ACC112 (cell line): ENCODE results near the gene SCTR.

Experiments
- H2AFZ ChIP-seq: fragments of 200-600 bp; sonication (generic); one replicate; pipeline ENCODE4 v1.6.0; 2017; ENCODE audit warnings: antibody characterized with exemption, low read length; ENCODE audit not compliant: unreplicated experiment
- H3K27ac ChIP-seq: fragments of 200-600 bp; sonication (generic); 2 replicates; pipeline ENCODE4 v1.5.1; 2014; ENCODE audit warnings: low read depth, mild to moderate bottlenecking, antibody characterized with exemption, low read length, moderate library complexity
- H3K27me3 ChIP-seq: fragments of 200-600 bp; sonication (generic); 2 replicates; pipeline ENCODE4 v1.6.1; 2014; ENCODE audit warnings: mild to moderate bottlenecking, antibody characterized with exemption, low read length, moderate library complexity, mixed read lengths; ENCODE audit not compliant: insufficient read depth
- H3K36me3 ChIP-seq: fragments of 200-600 bp; sonication (generic); 2 replicates; pipeline ENCODE4 v1.6.1; 2016; ENCODE audit warnings: mild to moderate bottlenecking, antibody characterized with exemption, low read length, moderate library complexity, mixed read lengths; ENCODE audit not compliant: insufficient read depth
- H3K4me1 ChIP-seq: fragments of 200-600 bp; sonication (generic); one replicate; pipeline ENCODE4 v1.6.1; 2016; ENCODE audit warnings: low read length, mixed read lengths; ENCODE audit not compliant: insufficient read depth, unreplicated experiment, control insufficient read depth
- H3K4me3 ChIP-seq: fragments of 200-600 bp; sonication (generic); 2 replicates; pipeline ENCODE4 v1.5.1; 2014; ENCODE audit warnings: mild to moderate bottlenecking, low read depth, low read length
- H3K79me2 ChIP-seq: fragments of 200-600 bp; sonication (generic); one replicate; pipeline ENCODE4 v1.6.0; 2016; ENCODE audit warnings: low read length; ENCODE audit not compliant: control insufficient read depth, unreplicated experiment, insufficient read depth

The SCTR gene

GRCh38 chr2:119435081-119435952, 89.0 kb downstream of the SCTR start:
- Histone ChIP-seq H3K4me1 (peaks cover 9% of the 10 kb centered on the region), H3K36me3 (no peaks in the 10 kb centered on the region), H3K27ac (no peak overlapping the region), H2AFZ (no peak overlapping the region), H3K79me2 (no peaks in the 10 kb centered on the region), H3K4me3 (no peak overlapping the region), H3K27me3 (peaks cover 3% of the 10 kb centered on the region; the same call in 1 of the 2 replicates)

- Histone ChIP-seq H3K36me3 (no peaks in the 10 kb centered on the region), H2AFZ (no peak overlapping the region), H3K4me3 (no peak overlapping the region), H3K27ac (no peak overlapping the region), H3K4me1 (peaks cover 13% of the 10 kb centered on the region), H3K27me3 (peaks cover 3% of the 10 kb centered on the region; the same call in 1 of the 2 replicates), H3K79me2 (no peaks in the 10 kb centered on the region)
Measured at GRCh38 chr2:119434664-119435063, 89.6 kb downstream of the SCTR start.

GRCh38 chr2:119433636-119434327, 90.5 kb downstream of the SCTR start:
- Histone ChIP-seq H3K4me3 (no peak overlapping the region), H3K79me2 (no peaks in the 10 kb centered on the region), H3K4me1 (peaks cover 13% of the 10 kb centered on the region), H3K27me3 (peaks cover 3% of the 10 kb centered on the region; the same call in 1 of the 2 replicates), H3K27ac (no peak overlapping the region), H2AFZ (no peak overlapping the region), H3K36me3 (no peaks in the 10 kb centered on the region)

- Histone ChIP-seq H3K36me3 (no peaks in the 10 kb centered on the region), H2AFZ (no peak overlapping the region), H3K4me1 (peaks cover 13% of the 10 kb centered on the region), H3K4me3 (no peak overlapping the region), H3K27ac (no peak overlapping the region), H3K79me2 (no peaks in the 10 kb centered on the region), H3K27me3 (no peaks in the 10 kb centered on the region)
Measured at GRCh38 chr2:119432851-119433522, 91.3 kb downstream of the SCTR start.

- peak overlapping the region; percentile 72 for H3K4me3 ChIP-seq
- peaks cover 13% of the 10 kb centered on the region for H3K4me1 ChIP-seq
- no peaks in the 10 kb centered on the region for H3K79me2 ChIP-seq
- H2AFZ ChIP-seq: peak overlapping the region; percentile 47
- no peak overlapping the region for H3K27ac ChIP-seq
- 0 out of 2 replicates have a peak, but pooled peaks cover 5% of the 10 kb centered on the region for H3K27me3 ChIP-seq
- no peaks in the 10 kb centered on the region for H3K36me3 ChIP-seq
Measured at GRCh38 chr2:119431976-119432850, 92.1 kb downstream of the SCTR start.

GRCh38 chr2:119431155-119431975, 92.9 kb downstream of the SCTR start, which contains the start of gene TMEM37:
TSS of gene TMEM37 (plus strand) at chr2:119431854. CDS start at chr2:119431904, 50 bp downstream.
- H3K4me3 ChIP-seq: peak within 1 kb of the TSS; percentile 72
- H2AFZ ChIP-seq: peak within 1 kb of the TSS; percentile 47
- no peaks in the 10 kb centered on the region for H3K36me3 ChIP-seq
- H3K27ac ChIP-seq: no peak within 1 kb of the TSS
- H3K4me1 ChIP-seq: peaks cover 19% of the 10 kb centered on the region
- H3K79me2 ChIP-seq: no peaks in the 10 kb centered on the region
- H3K27me3 ChIP-seq: peaks cover 13% of the 10 kb centered on the region; the same call in 1 of the 2 replicates

- H2AFZ ChIP-seq: no peak overlapping the region
- H3K36me3 ChIP-seq: no peaks in the 10 kb centered on the region
- H3K27ac ChIP-seq: no peak overlapping the region
- H3K27me3 ChIP-seq: peaks cover 22% of the 10 kb centered on the region
- no peak overlapping the region for H3K4me3 ChIP-seq
- H3K79me2 ChIP-seq: no peaks in the 10 kb centered on the region
- peaks cover 25% of the 10 kb centered on the region for H3K4me1 ChIP-seq
Measured at GRCh38 chr2:119430023-119430498, 94.2 kb downstream of the SCTR start.

- H3K4me1 ChIP-seq: peaks cover 25% of the 10 kb centered on the region
- H2AFZ ChIP-seq: no peak overlapping the region
- H3K27me3 ChIP-seq: peaks cover 26% of the 10 kb centered on the region
- H3K79me2 ChIP-seq: no peaks in the 10 kb centered on the region
- H3K4me3 ChIP-seq: no peak overlapping the region
- H3K36me3 ChIP-seq: no peaks in the 10 kb centered on the region
- no peak overlapping the region for H3K27ac ChIP-seq
Measured at GRCh38 chr2:119429225-119429981, 94.9 kb downstream of the SCTR start.
